Heart left ventricle (tissue), 16 donors: ENCODE results near the gene ABTB1. TPM values are rescaled to one million over a fixed set of nuclear protein-coding genes. Genes with fewer than 3 reads are reported as not detected.
"Not testable (repeated sequence)": the region's sequence is repeated elsewhere in the genome, so short reads cannot be mapped to it uniquely, and the experiment has no call there.

Experiments
- ATAC-seq, 4 donors: fragments of 200-7000 bp; cut with Tn5 transposase; one replicate each; pipeline ENCODE4 v1.9.1; 2020 to 2022; ENCODE audit warnings: moderate library complexity in 4 of 4, mild to moderate bottlenecking in 3 of 4, moderate number of reproducible peaks in 1 of 4
- DNase-seq, 5 donors: peaks; one replicate each; pipeline ENCODE4 v3.0.0-alpha.2; 2020
- H3K27ac ChIP-seq, 12 donors: fragments of 200-600 bp; sonication (generic) in 4 of 12; one replicate each; pipeline versions ENCODE4 v1.5.0 to v1.8.0; 2016 to 2022; ENCODE audit warnings: mild to moderate bottlenecking in 2 of 12
- H3K27me3 ChIP-seq, 9 donors: fragments of 200-600 bp; sonication (generic) in 2 of 9; one replicate each; pipeline versions ENCODE4 v1.5.1 to v1.8.0; 2016 to 2022; ENCODE audit warnings: mild to moderate bottlenecking in 3 of 9
- H3K36me3 ChIP-seq, 9 donors: fragments of 200-600 bp; sonication (generic) in 2 of 9; one replicate each; pipeline versions ENCODE4 v1.5.0 to v1.8.0; 2018 to 2022; ENCODE audit warnings: mild to moderate bottlenecking in 2 of 9
- H3K4me1 ChIP-seq, 12 donors: fragments of 200-600 bp; sonication (generic) in 4 of 12; one replicate each; pipeline versions ENCODE4 v1.5.0 to v1.8.0; 2016 to 2022; ENCODE audit warnings: mild to moderate bottlenecking in 3 of 12
- H3K4me3 ChIP-seq, 12 donors: fragments of 200-600 bp; sonication (generic) in 4 of 12; one replicate each; pipeline versions ENCODE4 v1.5.0 to v1.8.0; 2017 to 2022; ENCODE audit warnings: mild to moderate bottlenecking in 9 of 12, moderate library complexity in 4 of 12
- H3K9me3 ChIP-seq, 12 donors: fragments of 200-600 bp; sonication (generic) in 4 of 12; one replicate each; pipeline versions ENCODE4 v1.5.0 to v1.8.0; 2016 to 2022; ENCODE audit warnings: mild to moderate bottlenecking in 1 of 12
- POLR2A ChIP-seq, 2 donors: fragments of 450-650 bp; IDR thresholded peaks; one replicate each; pipeline ENCODE4 v1.6.1; 2017; ENCODE audit warnings: antibody characterized with exemption in 2 of 2, mild to moderate bottlenecking in 2 of 2, moderate library complexity in 2 of 2
- WGBS, 4 donors: extraction: QIAGEN DNeasy Blood & Tissue Kit in 2 of 4; methylation state at CpG; one replicate each; pipeline versions ENCODE4 v1.1.5 to v1.1.7; 2013 to 2018; 5-methylcytosine and 5-hydroxymethylcytosine counted together
- intact Hi-C, 10 donors: fragments of 100-400 bp; cut with DNase I; formaldehyde crosslinking; loops; one replicate each; pipeline versions ENCODE4 v1.11.1 to v1.14.2; 2022
- polyA plus RNA-seq, 2 donors: library from polyadenylated mRNA; stranded (reverse); fragments of 200-250 nt; gene quantifications; one replicate each; pipeline ENCODE4 v1.2.3, GENCODE V29; 2013
- total RNA-seq, 9 donors: library from RNA; depleted of rRNA in 2 of 9; stranded (reverse); fragments of >200 nt in 2 of 9; fragmentation: NEBNext Ultra II Directional in 3 of 9; extraction: Animal tissue kit (Norgen Biotek cat#: 25700) in 3 of 9; gene quantifications; one replicate each; pipeline versions ENCODE4 v1.1.0 to v1.2.4, GENCODE V29; 2016 to 2023
- TF ChIP-seq, protein P1 (sequence below), 12 donors: fragments of 200-600 bp; sonication (generic) in 4 of 12; IDR thresholded peaks; one replicate each; pipeline versions ENCODE4 v1.5.0 to v1.8.0; 2018 to 2022; ENCODE audit warnings: antibody characterized with exemption in 12 of 12, mild to moderate bottlenecking in 5 of 12
- donor health status: ischemic (EF 13 %, LVEDD 7.1; RV severe dilation, severe dysfunction).
- donor health status: healthy with polysubstance abuse.
- donor health status: DM: no; HTN: yes; CAD: no.
- donor health status: DM: no; HTN: no; CAD: no.
- donor health status: ischemic (EF 25% LVEDD 6.9; RV normal size, moderate dysfunction).
- donor health status: ischemic (EF 25% LVEDD 5.7; RV mildly dilated, moderate dysfunction).
- donor health status: healthy.
- donor health status: DM: yes; HTN: yes; CAD: no.
- donor health status: ischemic (EF 35%, LVEDD 5.7; RV mildly dilated, moderate dysfunction).
- donor health status: nonischemic (EF 11% LVEDD 7.7; RV severe dilation, severe dysfunction).
- donor health status: DM: yes; HTN: yes; CAD: no.
- donor health status: PGD.
- donor health status: ischemic (EF 29% LVEDD 5.4; RV normal size, mild dysfunction).
- donor health status: nonischemic (EF 23%, LVEDD 6.1; RV moderate dilation, normal function).

Gene ABTB1
- total and polyA plus RNA-seq, 11 donors: 15.4 to 39.3 (median 30.9) TPM

GRCh38 chr3:127702151-127702578, 29.4 kb downstream of the ABTB1 start:
- intact Hi-C loops: loop anchor here in 1 of 10 donors (5.0 kb wide), 1 partner anchor 45 kb away; no protein-coding TSS in a partner anchor
- DNase-seq (peak in 3 of 5 donors; percentile 52 to 64 (median 62)), ATAC-seq (peak in 1 of 4 donors; percentile 3)
- no peaks in the 10 kb centered on the region for H3K27me3 ChIP-seq
- peak overlapping the region; percentile 76 to 98 (median 93) for H3K27ac ChIP-seq
- H3K4me3 ChIP-seq: no peak overlapping the region
- 43 to 59% (median 54%) methylated on average over 3 to 4 of the region's 4 CpGs for WGBS, 4 donors
- H3K36me3 ChIP-seq: peaks cover 0 to 26% (median 13%) of the 10 kb centered on the region in 9 donors
- H3K4me1 ChIP-seq: peaks cover 13 to 84% (median 67%) of the 10 kb centered on the region in 12 donors
- TF ChIP-seq POLR2A (IDR thresholded peaks at IDR 0.05): no peak
- TF ChIP-seq, protein P1, sequence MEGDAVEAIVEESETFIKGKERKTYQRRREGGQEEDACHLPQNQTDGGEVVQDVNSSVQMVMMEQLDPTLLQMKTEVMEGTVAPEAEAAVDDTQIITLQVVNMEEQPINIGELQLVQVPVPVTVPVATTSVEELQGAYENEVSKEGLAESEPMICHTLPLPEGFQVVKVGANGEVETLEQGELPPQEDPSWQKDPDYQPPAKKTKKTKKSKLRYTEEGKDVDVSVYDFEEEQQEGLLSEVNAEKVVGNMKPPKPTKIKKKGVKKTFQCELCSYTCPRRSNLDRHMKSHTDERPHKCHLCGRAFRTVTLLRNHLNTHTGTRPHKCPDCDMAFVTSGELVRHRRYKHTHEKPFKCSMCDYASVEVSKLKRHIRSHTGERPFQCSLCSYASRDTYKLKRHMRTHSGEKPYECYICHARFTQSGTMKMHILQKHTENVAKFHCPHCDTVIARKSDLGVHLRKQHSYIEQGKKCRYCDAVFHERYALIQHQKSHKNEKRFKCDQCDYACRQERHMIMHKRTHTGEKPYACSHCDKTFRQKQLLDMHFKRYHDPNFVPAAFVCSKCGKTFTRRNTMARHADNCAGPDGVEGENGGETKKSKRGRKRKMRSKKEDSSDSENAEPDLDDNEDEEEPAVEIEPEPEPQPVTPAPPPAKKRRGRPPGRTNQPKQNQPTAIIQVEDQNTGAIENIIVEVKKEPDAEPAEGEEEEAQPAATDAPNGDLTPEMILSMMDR (IDR thresholded peaks at IDR 0.05): no peak
- H3K9me3 ChIP-seq: peaks cover 0 to 6% (median 0%) of the 10 kb centered on the region in 12 donors

DNA sequence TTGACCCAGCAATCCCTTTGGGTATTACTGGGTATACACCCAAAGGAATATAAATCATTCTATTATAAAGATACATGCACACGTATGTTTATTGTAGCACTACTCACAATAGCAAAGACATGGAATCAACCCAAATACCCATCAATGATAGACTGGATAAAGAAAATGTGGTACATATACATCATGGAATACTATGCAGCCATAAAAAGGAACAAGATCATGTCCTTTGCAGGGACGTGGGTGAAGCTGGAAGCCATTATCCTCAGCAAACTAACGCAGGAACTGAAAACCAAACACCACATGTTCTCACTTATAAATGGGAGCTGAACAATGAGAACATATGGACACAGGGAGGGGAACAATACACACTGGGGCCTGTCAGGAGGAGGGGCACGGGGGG, 32.1 kb downstream of the ABTB1 start:
- Histone ChIP-seq H3K36me3 (peaks cover 0 to 46% (median 13%) of the 10 kb centered on the region in 9 donors), H3K27ac (peak overlapping the region in 6 of 12 donors; percentile 4 to 98 (median 87)), H3K4me1 (peaks cover 16 to 84% (median 64%) of the 10 kb centered on the region in 12 donors)
- not testable (repeated sequence) for DNase-seq, H3K4me3 ChIP-seq, H3K9me3 ChIP-seq, ATAC-seq, H3K27me3 ChIP-seq
- WGBS, 4 donors: 89 to 96% (median 95%) methylated on average over 4 of the region's 4 CpGs
- intact Hi-C loops: loop anchor here in 1 of 10 donors (5.0 kb wide), 1 partner anchor 42 kb away; no protein-coding TSS in a partner anchor

DNA sequence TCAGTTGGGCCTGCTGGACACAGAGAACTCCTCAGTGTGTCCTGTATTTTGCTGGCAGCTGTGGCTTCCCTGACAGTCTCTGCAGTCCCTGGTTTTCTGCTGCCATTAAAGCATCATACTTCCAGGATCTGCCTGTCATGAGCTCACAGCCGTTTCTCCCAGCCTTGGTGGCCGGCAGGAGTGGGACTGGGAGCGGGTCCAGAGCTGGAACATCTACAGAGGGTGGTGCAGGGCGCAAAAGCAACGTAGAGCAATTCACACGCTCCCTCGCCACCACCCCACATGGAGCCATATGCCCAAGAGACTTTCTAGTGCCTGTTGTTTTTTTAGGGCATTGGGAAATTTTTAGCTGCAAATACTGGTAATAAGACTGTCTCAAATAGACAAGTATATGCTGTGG, 33.6 kb downstream of the ABTB1 start:
- ATAC-seq (peak in 3 of 4 donors; percentile 16 to 54 (median 28)), DNase-seq (peak; percentile 55 to 82 (median 63))
- Histone ChIP-seq H3K36me3 (peaks cover 0 to 47% (median 18%) of the 10 kb centered on the region in 9 donors), H3K27ac (peak overlapping the region; percentile 13 to 95 (median 79)), H3K4me3 (no peak overlapping the region), H3K4me1 (peaks cover 10 to 84% (median 62%) of the 10 kb centered on the region in 12 donors), H3K9me3 (peaks cover 0 to 6% (median 0%) of the 10 kb centered on the region in 12 donors), H3K27me3 (no peaks in the 10 kb centered on the region)
- intact Hi-C loops: no loop called here
- TF ChIP-seq, protein P1 (IDR thresholded peaks at IDR 0.05): no peak
- TF ChIP-seq POLR2A (IDR thresholded peaks at IDR 0.05): no peak
- 50 to 73% (median 64%) methylated on average over 7 of the region's 7 CpGs for WGBS, 4 donors

DNA sequence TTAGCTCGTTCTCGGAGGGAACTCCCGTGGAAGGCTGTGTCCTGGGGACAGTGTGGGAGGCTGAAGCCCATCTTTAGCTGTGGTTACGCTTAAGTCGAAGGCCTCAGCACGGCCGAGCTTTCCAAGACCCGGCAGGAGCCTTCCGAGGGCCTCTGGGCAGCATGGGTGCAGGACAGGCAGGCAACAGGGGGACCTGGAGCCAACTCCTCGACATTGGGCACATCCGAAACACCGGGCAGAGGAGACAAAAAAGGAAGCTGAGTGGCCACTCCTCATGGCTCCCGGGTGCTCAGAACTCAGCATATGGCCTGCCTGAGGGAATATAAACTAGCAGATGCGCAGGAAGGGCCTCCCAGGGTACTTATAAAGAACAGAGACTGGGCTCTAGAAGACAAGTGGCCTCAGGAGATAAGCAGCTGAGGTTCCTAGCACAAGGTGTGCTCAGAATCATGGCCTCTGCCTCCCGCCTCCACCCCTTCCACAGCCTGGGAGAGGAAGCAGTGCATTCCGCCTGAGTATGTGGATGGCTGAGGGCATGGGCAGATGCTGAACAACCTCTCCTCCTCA, 34.1 kb downstream of the ABTB1 start:
- H3K4me1 ChIP-seq: peaks cover 10 to 84% (median 58%) of the 10 kb centered on the region in 12 donors
- 78 to 83% (median 80%) methylated on average over 16 of the region's 16 CpGs for WGBS, 4 donors
- ATAC-seq (peak in 1 of 4 donors; percentile 6), DNase-seq (peak in 2 of 5 donors; percentile 31 to 58)
- peaks cover 0 to 48% (median 18%) of the 10 kb centered on the region in 9 donors for H3K36me3 ChIP-seq
- intact Hi-C loops: no loop called here
- H3K27ac ChIP-seq: peak overlapping the region; percentile 40 to 95 (median 79)
- no peak for TF ChIP-seq POLR2A (IDR thresholded peaks at IDR 0.05)
- TF ChIP-seq, protein P1 (IDR thresholded peaks at IDR 0.05): no peak
- H3K27me3 ChIP-seq: no peaks in the 10 kb centered on the region
- H3K4me3 ChIP-seq: no peak overlapping the region
- peaks cover 0 to 6% (median 0%) of the 10 kb centered on the region in 12 donors for H3K9me3 ChIP-seq
